D721Med (cell line): ENCODE results near the gene SSMEM1.

Experiments used
- DNase-seq: peaks from one replicate; pipeline ENCODE4 v3.0.0; 2011; ENCODE audit warnings: low spot score; ENCODE audit not compliant: insufficient read length
- FAIRE-seq: peaks from 2 replicates; lab custom pipeline; 2011; peaks lifted over from hg19 to GRCh38; lab: Jason Lieb, UNC
- TF ChIP-seq, protein P1 (sequence below): IDR thresholded peaks from 2 replicates; pipeline ENCODE4 v1.5.1; 2012; ENCODE audit warnings: mild to moderate bottlenecking, control low read depth; ENCODE audit not compliant: insufficient read depth; ENCODE audit errors: missing control alignments

SSMEM1 gene

GRCh38 chr7:130256704-130257103 lies 49.0 kb downstream of the SSMEM1 start:
- FAIRE-seq: no peak
- DNase-seq: no peak
- TF ChIP-seq, protein P1, sequence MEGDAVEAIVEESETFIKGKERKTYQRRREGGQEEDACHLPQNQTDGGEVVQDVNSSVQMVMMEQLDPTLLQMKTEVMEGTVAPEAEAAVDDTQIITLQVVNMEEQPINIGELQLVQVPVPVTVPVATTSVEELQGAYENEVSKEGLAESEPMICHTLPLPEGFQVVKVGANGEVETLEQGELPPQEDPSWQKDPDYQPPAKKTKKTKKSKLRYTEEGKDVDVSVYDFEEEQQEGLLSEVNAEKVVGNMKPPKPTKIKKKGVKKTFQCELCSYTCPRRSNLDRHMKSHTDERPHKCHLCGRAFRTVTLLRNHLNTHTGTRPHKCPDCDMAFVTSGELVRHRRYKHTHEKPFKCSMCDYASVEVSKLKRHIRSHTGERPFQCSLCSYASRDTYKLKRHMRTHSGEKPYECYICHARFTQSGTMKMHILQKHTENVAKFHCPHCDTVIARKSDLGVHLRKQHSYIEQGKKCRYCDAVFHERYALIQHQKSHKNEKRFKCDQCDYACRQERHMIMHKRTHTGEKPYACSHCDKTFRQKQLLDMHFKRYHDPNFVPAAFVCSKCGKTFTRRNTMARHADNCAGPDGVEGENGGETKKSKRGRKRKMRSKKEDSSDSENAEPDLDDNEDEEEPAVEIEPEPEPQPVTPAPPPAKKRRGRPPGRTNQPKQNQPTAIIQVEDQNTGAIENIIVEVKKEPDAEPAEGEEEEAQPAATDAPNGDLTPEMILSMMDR: no peak

- no peak for FAIRE-seq
Measured at GRCh38 chr7:130258494-130259078, 50.9 kb downstream of the SSMEM1 start.

GRCh38 chr7:130262448-130262847 lies 54.8 kb downstream of the SSMEM1 start:
- DNase-seq (no peak), FAIRE-seq (no peak)
- TF ChIP-seq, protein P1: no peak

More at GRCh38 chr7:130258494-130259078, 50.9 kb downstream of the SSMEM1 start:
- TF ChIP-seq, protein P1: no peak
- DNase-seq: no peak

DNA sequence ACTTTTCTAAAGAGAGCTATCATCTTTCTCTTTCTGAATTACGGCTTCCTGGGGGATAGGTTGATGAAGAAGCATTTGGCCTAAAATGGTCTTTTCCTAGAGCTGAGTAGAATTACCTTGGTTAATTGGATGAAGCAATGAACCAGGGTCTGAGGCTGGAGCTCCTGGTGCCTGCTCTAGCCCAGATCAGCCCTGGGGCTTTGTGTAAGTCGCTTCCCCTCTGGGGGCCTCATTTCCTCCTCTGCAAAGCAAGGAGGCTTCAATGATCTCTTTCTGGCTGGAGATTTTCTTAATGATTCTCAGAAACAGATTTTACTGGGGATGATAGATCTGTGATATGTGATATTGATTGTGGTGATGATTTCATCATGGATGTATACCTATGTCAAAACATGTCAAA lies 55.5 kb downstream of the SSMEM1 start:
- no peak for FAIRE-seq
- TF ChIP-seq, protein P1: no peak
- DNase-seq: no peak
